HG03469 (cell line): Measurements from ENCODE around the gene MTHFR.

ENCODE experiments used
- ATAC-seq: cut with Tn5 transposase; IDR thresholded peaks from one replicate; pipeline ENCODE4 v1.9.1; 2021; ENCODE audit warnings: mild to moderate bottlenecking, moderate library complexity, moderate number of reproducible peaks; ENCODE audit not compliant: unreplicated experiment

The MTHFR gene

DNA sequence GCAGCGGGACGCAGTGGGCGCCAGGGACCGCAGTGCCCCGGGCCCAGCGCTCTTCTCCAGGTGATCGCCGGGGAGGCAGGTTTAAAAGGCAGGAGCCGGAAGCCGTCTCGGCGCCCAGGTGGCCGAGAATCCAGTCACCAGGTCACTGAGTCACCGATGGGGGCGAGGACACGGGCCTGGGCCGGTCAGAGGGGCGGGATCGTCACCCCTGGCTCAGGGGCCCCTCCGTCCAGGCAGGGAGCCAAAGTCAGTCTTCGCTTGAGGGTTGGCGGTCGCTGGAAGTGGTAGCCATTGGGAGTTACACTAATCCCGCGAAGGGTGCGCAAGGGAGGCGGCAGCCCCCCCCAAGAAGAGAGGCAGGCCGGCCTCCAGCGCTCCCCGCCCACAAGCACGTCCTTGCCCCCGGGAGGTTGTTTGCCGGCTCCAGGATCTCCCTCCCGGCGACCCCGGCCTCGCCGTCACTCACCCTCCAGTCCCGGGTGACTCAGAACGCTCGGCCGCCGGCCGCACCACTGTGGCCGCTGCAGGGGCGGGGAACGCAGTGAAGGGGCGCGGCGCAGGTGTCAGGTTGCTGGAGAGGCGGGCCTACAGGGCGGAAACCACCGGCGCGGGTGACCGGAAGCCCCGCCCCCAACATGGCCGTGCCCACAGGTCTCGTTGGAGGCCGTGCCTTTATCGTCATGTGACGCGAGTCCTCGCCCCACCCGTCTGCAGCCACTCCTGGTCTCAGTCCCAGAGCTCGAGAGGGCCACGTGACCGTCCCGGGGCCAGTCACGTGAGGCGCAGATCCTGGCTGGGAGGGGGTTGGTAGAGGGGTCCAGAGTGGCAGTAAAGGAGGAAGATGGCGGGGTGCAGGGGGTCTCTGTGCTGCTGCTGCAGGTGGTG is at the start of gene MTHFR, which contains the start of gene CLCN6:
Gene MTHFR (minus strand): TSS at position 543 of the 885 bp plus-strand sequence. CDS start 2,848 bp downstream, outside the sequence.
Gene CLCN6 (plus strand): TSS at position 770 of the 885 bp plus-strand sequence. CDS start 72 bp downstream, at position 842.
- ATAC-seq, result peak; percentile 75

DNA sequence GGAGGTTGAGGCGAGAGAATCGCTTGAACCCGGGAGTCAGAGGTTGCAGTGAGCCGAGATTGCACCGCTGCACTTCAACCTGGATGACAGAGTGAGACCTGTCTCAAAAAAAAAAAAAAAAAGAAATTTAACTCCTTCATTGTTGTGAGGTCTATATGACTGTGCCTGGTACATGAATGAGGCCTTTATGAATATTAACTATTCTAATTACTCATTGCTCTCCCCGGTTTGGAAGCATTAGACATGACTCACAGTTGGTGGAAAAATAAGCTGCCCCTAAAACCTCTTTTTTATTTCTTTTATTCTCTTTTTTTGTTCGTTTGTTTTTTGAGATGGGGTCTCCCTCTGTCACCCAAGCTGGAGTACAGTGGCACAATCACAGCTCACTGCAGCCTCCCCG is 49.7 kb upstream of the MTHFR start:
- ATAC-seq, result no peak

DNA sequence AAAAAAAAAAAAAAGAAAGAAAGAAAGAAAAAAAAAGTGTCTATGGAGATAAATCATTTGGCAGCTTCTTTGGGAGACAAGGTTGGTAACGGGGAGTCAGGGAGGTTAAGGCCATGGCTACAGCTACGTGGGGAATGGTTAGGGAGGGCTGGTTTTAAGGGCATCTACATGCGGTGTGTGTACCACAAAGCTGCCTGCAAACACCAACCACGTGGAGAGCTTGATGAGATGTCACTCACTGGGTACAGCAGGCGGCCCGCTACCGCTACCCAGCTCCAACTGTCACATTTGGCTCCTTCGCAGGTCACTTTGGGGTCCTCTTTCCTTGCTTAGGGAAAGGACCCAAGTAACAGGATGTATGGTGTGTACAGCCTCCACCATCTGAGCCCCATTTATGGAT is 48.8 kb upstream of the MTHFR start:
- ATAC-seq, result no peak

DNA sequence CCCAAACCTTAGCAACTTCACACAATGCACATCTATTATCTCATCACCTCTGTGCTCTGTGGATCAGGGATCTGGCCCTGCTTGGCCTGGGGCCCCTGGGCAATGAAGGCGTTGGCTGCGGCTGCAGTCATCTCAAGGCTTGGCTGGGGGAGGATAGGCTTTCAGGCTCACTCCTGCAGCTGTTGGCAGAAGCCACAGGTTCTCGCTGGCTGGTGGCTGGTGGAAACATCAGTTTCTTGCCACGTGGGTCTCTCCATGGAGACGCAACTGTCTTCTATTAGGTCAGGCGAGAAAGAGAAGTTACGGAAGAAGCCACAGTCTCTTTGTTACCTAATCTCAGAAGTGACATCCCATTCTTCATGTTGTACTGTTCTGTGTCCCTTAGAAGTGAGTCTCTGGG is 45.4 kb upstream of the MTHFR start:
- ATAC-seq, result no peak

DNA sequence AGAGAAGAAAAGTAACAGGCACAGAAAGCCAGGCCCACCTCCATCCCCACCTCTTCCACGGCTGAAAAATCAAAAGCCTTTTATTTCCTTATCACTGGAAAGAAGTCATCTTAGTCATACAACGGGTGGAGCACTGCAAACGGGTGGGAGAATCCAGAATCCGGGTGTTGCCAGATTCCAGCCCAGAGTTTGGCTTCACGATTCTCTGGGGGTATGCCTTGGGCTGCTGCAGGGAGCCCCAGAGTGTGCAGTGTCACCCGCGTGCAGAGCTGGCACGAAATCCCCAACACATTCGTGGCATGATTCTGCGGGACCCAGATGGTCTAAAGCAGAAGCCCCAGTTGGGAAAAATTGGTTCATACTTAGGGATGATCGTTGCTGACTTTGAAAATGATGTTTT is 44.4 kb upstream of the MTHFR start:
- no peak for ATAC-seq

DNA sequence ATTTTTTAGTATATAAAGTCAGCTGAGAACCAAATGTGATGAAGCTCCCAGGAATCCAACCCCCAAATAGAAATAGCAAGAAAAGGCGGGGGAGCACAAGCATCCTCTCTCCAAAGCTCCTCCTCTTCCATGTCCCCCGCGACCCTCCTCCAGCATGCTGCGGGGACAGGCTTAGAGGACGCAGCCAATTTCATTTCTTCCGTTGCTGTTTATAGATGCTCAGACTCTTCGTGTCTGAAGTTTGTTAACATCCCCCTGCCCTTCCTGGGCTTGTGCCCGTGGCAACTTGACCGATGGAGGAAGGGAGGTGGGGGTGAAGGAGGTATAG is 42.6 kb upstream of the MTHFR start:
- no peak for ATAC-seq

DNA sequence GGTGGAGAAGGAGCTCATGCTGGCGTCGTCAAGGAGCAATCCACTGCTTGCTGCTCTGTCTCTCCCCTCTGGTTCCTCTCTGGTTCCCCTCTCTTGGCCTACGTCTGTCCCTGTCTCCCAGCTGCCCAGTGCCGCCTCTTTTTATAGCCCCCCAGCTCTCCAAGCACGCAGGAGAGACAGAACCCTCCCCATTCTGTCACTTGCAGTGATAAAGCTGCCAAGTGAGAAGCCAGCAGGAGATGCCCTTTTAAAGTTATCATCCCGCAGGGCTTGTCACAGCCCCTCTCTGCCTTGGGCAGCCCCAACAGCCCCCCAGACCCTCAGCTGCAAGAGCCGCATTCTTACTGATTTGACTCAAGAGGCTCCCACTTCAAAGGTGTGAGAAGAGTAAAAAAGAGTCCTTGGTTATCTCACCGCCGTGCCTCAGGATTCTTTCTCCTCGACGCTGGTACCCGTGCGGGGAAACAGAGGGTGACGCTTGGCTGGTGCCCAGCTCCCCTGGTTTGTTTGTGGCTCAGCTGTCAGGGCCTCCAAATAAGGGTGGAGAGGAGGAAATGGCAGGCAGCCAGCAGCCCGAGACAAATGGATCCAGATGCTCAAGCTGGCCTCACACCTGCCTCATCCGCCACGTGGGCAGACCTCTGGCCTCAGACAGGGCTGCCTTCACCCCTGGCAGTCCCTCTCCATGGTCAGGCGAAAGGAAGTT is 42.1 kb upstream of the MTHFR start, which contains the start of gene NPPA:
Gene NPPA (minus strand): TSS at position 117 of the 706 bp plus-strand sequence. CDS start 99 bp downstream, at position 18.
- no peak for ATAC-seq

DNA sequence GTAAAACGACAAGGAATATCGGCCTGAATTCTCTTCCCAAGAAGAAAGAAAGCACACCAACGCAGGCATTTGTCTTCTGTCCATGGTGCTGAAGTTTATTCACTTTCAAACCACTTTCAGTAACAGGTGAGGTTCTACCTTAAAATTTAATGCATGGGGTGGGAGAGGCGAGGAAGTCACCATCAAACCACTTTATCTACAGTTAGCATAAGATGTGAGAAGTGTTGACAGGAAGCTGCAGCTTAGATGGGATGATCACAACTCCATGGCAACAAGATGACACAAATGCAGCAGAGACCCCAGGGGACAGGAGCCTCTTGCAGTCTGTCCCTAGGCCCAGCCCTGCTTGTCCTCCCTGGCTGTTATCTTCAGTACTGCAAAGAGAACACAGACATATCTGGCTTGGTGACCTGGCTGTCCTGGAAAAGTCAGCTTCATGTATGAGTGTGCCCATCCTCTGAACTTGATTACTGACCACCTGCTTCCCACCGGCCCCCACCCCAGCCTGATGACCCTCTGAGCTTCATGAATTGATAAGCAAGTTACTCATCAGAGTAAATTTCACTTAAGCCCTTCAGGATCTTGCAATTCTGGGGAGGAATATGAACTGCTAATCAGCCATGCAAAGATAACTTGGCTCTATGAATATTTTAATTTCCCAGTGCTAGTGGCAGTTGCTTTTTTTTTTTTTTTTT is 40.0 kb upstream of the MTHFR start:
- ATAC-seq, result no peak

DNA sequence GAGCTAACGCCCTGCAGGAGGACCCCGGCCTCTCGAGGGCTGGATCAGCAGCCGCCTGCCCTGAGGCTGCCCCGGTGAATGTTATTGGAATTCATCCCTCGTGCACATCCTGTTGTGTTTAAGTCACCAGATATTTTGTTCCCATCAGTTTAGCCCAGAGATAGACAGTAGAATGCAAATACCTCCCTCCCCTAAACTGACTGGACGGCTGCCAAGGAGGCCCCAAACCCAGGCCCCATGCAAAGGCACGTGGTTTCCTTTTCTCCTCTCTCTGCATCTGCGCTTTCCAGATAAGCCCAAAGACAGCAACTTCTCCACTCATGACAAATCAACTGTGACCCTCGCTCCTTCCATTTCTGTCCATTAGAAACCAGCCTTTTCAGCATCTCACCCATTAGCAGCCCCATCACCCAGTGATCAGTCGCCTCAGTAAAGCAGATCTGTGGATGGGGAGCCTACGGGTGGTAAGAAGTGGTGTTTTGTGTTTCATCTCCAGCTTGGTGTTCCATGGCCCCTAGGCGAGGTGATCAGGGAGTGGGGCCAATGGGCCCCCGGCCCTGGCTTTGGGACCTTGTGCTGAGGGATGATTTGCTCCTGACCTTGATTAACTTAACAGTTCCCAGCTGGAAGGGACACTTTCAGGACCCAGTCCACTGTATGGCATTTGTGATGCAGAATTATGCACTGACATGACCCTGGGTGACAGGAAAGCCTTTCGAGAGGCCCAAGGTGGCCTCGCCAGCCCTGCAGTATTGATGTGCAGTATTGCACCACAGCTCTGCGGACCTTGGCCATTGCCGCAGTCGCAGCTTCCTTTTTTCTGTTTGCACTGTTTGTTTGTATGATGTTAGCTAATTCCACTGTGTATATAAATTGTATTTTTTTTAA is 36.6 kb upstream of the MTHFR start:
- no peak for ATAC-seq

DNA sequence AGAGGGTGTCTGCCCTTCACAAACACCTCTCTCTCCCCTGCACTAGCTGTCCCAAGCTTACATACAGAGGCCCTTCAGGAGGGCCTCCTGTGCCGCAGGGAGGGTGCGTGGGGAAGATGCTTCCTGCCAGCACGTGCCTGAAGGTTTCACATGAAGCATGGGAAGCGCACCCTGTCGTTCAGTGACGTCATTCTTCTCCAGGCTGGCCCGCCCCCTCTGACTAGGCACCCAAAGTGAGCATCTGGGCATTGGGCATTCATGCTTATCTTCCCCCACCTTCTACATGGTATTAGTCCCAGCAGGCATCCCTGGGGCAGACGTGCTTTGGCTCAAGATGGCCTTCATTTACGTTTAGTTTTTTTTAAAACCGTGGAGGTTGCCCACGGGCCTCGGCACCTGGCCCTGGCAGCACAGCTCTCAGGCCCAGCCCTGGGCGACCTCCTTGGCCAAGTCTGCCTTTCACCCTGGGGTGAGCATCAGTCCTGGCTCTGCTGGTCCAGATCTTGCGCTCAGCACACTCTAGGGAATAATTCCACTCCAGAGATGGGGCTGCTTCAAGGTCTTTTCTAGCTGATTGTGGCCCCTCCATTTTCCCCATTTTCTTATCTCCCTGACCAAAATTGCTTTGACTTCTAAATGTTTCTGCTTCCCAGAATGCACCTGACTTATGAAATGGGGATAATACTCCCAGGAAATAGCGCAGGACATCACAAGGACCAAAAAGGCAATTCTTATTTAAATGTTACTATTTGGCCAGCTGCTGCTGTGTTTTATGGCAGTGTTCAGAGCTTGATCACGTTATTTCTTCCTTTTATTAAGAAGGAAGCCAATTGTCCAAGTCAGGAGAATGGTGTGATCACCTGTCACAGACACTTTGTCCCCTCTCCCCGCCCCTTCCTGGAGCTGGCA is 35.7 kb upstream of the MTHFR start:
- ATAC-seq, result no peak

DNA sequence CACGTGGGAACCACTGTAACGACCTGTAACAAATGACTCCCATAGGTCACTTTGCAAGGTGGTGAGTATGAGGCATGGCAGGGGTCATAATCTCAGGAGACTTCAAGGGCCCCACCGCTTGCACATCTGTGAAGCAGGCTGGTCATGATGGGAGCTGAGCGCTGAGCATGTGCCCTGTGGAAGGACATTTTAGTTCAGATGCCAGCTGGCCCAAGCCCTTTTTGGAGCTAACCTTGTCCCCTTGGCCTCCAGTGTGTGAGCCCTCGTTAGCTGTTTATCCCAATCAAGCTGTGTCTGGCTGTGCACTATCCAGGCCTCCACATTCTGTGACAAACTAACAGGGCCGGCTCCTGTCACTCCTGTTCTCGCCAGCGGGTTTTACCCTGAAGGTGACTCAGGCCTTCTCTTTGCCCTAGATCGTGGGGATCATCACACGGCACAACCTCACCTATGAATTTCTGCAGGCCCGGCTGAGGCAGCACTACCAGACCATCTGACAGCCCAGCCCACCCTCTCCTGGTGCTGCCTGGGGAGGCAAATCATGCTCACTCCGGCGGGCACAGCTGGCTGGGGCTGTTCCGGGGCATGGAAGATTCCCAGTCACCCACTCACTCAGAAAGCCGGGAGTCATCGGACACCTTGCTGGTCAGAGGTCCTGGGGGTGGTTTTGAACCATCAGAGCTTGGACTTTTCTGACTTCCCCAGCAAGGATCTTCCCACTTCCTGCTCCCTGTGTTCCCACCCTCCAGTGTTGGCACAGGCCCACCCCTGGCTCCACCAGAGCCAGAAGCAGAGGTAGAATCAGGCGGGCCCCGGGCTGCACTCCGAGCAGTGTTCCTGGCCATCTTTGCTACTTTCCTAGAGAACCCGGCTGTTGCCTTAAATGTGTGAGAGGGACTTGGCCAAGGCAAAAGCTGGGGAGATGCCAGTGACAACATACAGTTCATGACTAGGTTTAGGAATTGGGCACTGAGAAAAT is 34.3 kb upstream of the MTHFR start:
- no peak for ATAC-seq

DNA sequence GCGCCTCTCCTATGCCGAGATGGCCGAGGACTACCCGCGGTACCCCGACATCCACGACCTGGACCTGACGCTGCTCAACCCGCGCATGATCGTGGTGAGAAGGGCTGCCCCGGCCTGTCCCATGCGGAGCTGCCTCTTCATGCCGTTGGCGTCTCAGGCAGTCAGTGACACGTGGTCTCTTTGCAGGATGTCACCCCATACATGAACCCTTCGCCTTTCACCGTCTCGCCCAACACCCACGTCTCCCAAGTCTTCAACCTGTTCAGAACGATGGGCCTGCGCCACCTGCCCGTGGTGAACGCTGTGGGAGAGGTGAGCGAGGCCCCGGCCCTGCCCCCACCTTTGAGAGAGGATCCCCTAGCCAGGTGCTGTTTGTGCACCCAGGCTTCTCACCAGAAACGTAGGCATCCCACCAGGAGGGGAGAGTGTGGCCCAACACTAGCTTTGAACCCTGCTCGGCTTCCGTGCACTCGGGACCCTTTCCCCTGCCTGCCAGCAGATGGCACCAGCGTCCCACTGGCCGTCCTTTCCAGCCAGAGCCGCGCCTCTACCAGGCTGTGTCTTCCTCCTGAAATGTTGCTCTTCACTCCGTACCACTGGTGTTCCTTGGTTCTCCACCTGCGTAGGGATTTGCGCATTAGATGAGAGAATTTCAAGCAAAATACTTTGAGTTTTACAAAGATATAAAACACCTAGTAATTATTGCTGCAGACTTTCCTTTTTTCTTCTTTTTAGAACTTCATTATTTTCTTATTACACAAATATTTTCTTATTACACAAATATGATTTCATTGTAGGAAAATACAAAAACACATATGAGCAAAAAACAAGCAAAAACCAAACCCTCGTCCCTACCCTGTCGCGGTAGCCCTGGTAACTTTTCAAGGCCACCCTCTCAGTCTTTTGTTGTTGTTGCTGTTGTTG is 32.8 kb upstream of the MTHFR start:
- ATAC-seq, result no peak

DNA sequence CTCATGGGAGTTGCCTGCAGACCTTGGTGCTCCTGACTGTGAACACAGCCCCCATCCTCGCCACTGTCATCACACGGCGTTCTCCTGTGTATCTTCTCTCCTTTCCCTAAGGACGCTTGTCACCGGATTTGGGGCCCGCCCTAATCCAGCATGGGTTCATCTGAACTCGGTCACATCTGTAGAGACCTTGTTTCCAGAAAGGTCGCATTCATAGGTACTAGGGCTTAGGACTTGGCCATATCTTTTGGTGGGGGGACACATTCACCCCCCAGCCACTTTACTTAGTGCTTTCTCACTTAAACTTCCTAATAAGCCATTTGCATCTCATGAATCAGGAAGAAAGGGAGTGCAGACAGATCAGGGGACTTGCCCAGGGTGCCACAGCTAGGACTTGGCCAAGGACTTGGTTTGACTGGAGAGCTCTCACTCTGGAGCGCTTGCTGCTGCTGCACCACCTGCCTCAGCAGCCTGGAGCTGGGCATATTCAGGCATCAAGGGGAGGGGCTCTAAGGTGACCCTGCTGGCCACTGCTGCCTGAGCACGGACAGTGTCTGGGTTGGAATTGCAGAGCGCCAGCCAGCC is 32.1 kb upstream of the MTHFR start:
- ATAC-seq, result no peak

DNA sequence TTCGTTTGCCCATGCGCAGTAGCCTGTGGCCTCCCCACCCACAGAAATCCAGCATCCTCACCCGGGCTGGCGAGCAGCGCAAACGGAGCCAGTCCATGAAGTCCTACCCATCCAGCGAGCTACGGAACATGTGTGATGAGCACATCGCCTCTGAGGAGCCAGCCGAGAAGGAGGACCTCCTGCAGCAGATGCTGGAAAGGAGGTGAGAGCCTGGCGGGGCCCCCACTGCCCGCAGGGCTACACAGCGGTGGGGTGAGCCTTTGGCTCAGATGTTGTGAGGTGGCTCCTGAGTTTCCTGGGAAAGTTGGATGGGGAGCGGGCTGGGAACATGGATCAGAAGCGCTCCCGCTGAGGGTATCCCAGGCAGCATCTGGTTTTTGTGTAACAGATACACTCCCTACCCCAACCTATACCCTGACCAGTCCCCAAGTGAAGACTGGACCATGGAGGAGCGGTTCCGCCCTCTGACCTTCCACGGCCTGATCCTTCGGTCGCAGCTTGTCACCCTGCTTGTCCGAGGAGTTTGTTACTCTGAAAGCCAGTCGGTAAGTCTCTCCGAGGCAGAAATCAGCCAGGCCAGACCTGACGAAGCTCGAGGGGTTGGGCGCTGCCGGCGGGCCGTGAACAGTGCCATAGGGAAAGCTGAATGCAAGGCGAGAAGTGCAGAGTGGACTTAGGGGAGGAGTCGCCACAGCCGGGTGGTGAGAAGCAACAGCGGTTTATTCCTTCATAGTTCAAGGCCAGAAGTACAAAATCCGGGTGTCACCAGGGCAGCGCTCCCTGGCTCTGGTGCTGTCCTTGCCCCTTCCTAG is 31.4 kb upstream of the MTHFR start:
- no peak for ATAC-seq

DNA sequence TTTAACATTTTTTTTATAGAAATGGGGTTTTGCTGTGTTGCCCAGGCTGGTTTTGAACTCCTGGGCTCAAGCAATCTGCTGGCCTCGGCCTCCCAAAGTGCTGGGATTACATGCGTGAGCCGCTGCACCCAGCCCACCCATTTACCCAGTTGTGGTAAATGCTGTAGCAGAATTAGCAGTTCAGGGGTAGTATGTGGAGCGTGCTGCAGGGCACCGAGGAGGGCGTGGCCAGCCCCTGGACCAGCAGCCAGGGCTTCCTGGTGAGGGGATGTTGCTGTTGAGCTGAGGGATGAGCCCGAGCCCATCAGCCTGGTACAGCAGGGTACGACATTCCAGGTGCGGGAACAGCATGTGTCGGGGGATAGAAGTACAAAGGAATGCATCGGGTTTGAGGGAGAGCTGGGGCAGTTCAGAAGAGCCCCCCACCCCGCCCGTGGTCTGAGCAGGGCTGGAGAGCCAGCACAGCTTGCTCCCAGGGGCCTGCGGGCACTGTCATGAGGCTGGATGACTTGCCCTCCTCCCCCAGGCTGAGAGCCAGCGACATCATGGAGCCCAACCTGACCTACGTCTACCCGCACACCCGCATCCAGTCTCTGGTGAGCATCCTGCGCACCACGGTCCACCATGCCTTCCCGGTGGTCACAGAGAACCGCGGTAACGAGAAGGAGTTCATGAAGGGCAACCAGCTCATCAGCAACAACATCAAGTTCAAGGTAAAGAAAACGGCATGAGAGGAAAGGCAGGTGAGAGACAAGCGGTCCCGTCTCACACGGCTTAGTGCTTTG is 29.9 kb upstream of the MTHFR start:
- no peak for ATAC-seq
